22Rv1 (cell line): ENCODE results near the gene MAP2.

Experiments
- CTCF ChIP-seq: fragments of 450-650 bp; IDR thresholded peaks from 2 replicates; pipeline ENCODE4 v1.5.1; 2017; ENCODE audit warnings: mild to moderate bottlenecking
- ZFX ChIP-seq: fragments of 450-650 bp; IDR thresholded peaks from 2 replicates; pipeline ENCODE4 v1.6.1; 2017; ENCODE audit warnings: antibody characterized with exemption, borderline replicate concordance

- no peak for TF ChIP-seq CTCF
- TF ChIP-seq ZFX: no peak
These were observed 108.5 kb downstream of the MAP2 start for GRCh38 chr2:209532321-209532720.
